Left ventricle myocardium inferior (tissue), 1 donor: ENCODE results near the gene ADCY5. TPM values are rescaled to one million over a fixed set of nuclear protein-coding genes. Genes with fewer than 3 reads are reported as not detected.

Experiments
- DNase-seq: peaks from one replicate; pipeline ENCODE4 v3.0.0-alpha.2; 2020
- H3K27ac ChIP-seq: fragments of 200-600 bp; replicated peaks from 2 replicates; pipeline ENCODE4 v1.8.0; 2021
- H3K27me3 ChIP-seq: fragments of 200-600 bp; 2 replicates; pipeline ENCODE4 v1.8.0; 2021; ENCODE audit warnings: low read depth
- H3K36me3 ChIP-seq: fragments of 200-600 bp; 2 replicates; pipeline ENCODE4 v1.8.0; 2021
- H3K4me1 ChIP-seq: fragments of 200-600 bp; 2 replicates; pipeline ENCODE4 v1.8.0; 2021
- H3K4me3 ChIP-seq: fragments of 200-600 bp; 2 replicates; pipeline ENCODE4 v1.8.0; 2021; ENCODE audit warnings: mild to moderate bottlenecking, moderate library complexity
- H3K9me3 ChIP-seq: fragments of 200-600 bp; replicated peaks from 2 replicates; pipeline ENCODE4 v1.8.0; 2021
- intact Hi-C: fragments of 100-400 bp; cut with micrococcal nuclease; formaldehyde crosslinking; loops from one replicate; pipeline ENCODE4 v1.11.0; 2022
- total RNA-seq: library from RNA; stranded (reverse); fragmentation: NEBNext Ultra II Directional; extraction: Animal tissue kit (Norgen Biotek cat#: 25700); gene quantifications from one replicate; pipeline ENCODE4 v1.2.1, GENCODE V29; 2021
- TF ChIP-seq, protein P1 (sequence below): fragments of 200-600 bp; IDR thresholded peaks from 2 replicates; pipeline ENCODE4 v1.8.0; 2021; ENCODE audit warnings: antibody characterized with exemption, mild to moderate bottlenecking, borderline replicate concordance
- donor health status: DM: no; HTN: yes; CAD: no; lungs with severe emphysema.

Gene ADCY5
- total RNA-seq, 1 donor from 2014 or later: 249 TPM

GRCh38 chr3:123333401-123333800 lies 115.5 kb downstream of the ADCY5 start:
- TF ChIP-seq, protein P1, sequence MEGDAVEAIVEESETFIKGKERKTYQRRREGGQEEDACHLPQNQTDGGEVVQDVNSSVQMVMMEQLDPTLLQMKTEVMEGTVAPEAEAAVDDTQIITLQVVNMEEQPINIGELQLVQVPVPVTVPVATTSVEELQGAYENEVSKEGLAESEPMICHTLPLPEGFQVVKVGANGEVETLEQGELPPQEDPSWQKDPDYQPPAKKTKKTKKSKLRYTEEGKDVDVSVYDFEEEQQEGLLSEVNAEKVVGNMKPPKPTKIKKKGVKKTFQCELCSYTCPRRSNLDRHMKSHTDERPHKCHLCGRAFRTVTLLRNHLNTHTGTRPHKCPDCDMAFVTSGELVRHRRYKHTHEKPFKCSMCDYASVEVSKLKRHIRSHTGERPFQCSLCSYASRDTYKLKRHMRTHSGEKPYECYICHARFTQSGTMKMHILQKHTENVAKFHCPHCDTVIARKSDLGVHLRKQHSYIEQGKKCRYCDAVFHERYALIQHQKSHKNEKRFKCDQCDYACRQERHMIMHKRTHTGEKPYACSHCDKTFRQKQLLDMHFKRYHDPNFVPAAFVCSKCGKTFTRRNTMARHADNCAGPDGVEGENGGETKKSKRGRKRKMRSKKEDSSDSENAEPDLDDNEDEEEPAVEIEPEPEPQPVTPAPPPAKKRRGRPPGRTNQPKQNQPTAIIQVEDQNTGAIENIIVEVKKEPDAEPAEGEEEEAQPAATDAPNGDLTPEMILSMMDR: no peak
- H3K27ac ChIP-seq: peak overlapping the region; percentile 87
- H3K36me3 ChIP-seq: no peaks in the 10 kb centered on the region
- peaks cover 98% of the 10 kb centered on the region for H3K4me1 ChIP-seq
- no peaks in the 10 kb centered on the region for H3K9me3 ChIP-seq
- H3K27me3 ChIP-seq: peaks cover 4% of the 10 kb centered on the region
- intact Hi-C loops: no loop called here
- peak; percentile 14 for DNase-seq
- peak overlapping the region; percentile 57 for H3K4me3 ChIP-seq

DNA sequence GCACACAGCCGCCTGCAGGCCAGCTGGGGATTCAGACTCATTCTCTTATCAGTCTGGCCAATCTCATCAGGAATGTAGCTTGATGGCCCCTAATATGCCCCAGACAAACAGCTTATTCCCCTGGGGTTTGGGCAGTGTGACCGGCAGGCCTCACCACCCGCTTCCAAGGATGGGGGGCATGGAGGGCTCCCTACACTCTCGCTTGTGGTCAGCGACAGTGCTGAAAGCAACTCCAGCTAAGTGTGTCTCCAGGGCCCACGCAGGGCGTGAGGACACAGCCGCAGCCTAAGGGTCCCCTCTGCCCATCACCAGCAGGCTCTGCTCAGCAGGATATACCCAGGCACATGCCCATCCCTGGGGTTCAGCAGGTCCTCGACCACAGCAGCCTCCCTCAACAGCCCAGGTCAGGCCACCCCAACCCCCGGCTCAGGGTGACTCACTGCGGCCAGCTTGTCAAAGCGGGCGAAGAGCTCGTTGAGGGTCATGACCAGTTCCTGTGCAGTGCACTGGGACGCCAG lies 116.7 kb downstream of the ADCY5 start:
- peak; percentile 13 for DNase-seq

DNA sequence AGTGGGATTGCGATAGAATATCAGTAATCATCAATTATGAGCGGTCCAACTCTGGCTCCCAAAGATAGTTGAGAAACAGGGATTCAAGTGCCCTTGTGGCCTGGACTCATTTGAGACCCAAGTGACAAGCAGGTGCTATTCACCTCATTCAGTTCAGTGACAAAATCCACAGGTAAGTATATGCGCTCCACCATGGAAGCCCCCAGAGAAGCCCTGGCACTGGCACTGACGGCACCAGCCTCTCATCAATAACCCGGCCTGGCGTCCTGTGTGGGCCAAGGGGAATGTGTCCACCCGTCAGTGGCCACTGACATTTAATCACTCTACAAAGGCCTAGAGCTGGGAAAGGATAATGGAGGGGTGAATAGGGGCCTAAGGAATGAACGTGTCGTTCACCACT lies 117.2 kb downstream of the ADCY5 start:
- H3K27me3 ChIP-seq: peaks cover 5% of the 10 kb centered on the region
- intact Hi-C loops: no loop called here
- H3K9me3 ChIP-seq: no peaks in the 10 kb centered on the region
- H3K4me1 ChIP-seq: peaks cover 98% of the 10 kb centered on the region
- TF ChIP-seq, protein P1: no peak
- peak; percentile 9 for DNase-seq
- H3K27ac ChIP-seq: peak overlapping the region; percentile 87
- no peaks in the 10 kb centered on the region for H3K36me3 ChIP-seq
- peak overlapping the region; percentile 31 for H3K4me3 ChIP-seq

More for the DNA sequence above, 116.7 kb downstream of the ADCY5 start:
- Histone ChIP-seq H3K4me1 (peaks cover 98% of the 10 kb centered on the region), H3K4me3 (peak overlapping the region; percentile 31), H3K27me3 (peaks cover 5% of the 10 kb centered on the region), H3K27ac (peak overlapping the region; percentile 87), H3K36me3 (no peaks in the 10 kb centered on the region), H3K9me3 (no peaks in the 10 kb centered on the region)
- TF ChIP-seq, protein P1: no peak
- intact Hi-C loops: no loop called here

GRCh38 chr3:123331006-123331405 lies 117.9 kb downstream of the ADCY5 start:
- Histone ChIP-seq H3K36me3 (no peaks in the 10 kb centered on the region), H3K9me3 (no peaks in the 10 kb centered on the region), H3K4me3 (peak overlapping the region; percentile 41), H3K27me3 (peaks cover 5% of the 10 kb centered on the region), H3K4me1 (peaks cover 98% of the 10 kb centered on the region), H3K27ac (peak overlapping the region; percentile 87)
- TF ChIP-seq, protein P1: no peak
- peak; percentile 61 for DNase-seq
- intact Hi-C loops: no loop called here

DNA sequence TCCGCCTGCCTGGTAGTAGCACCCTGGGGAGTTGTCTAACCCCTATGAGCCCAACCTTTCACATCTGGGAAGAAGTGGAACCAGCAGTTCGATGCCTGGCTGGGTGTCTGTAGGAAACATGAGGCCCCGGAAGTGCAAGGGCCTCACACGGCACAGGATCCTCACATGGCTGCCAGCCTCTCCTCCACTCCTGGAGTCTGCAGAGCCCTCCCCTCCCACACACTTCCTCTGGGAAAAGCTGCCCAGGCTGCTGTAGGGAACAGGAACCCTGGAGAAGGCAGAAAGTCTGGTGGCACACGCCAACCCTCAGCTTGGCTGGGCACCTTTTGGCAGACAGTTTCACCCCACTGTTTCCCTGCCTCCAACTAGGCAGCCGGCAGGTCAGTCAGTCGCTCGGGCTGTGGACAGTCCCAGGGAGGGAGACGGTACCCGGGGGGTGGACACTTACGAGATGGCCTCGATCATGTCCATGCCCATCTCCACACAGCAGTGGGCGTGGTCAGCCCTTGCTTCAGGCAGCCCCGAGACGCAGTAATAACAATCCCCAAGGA lies 118.4 kb downstream of the ADCY5 start:
- Histone ChIP-seq H3K4me1 (peaks cover 98% of the 10 kb centered on the region), H3K9me3 (no peaks in the 10 kb centered on the region), H3K27ac (peak overlapping the region; percentile 87), H3K27me3 (peaks cover 5% of the 10 kb centered on the region), H3K4me3 (peak overlapping the region; percentile 41), H3K36me3 (peaks cover 2% of the 10 kb centered on the region)
- peak; percentile 58 for DNase-seq
- intact Hi-C loops: no loop called here
- TF ChIP-seq, protein P1: no peak
